ENCODE measurements around the gene CHAF1B.
"Not testable (repeated sequence)": the region's sequence is repeated elsewhere in the genome, so short reads cannot be mapped to it uniquely, and the experiment has no call there.

The CHAF1B gene

DNA sequence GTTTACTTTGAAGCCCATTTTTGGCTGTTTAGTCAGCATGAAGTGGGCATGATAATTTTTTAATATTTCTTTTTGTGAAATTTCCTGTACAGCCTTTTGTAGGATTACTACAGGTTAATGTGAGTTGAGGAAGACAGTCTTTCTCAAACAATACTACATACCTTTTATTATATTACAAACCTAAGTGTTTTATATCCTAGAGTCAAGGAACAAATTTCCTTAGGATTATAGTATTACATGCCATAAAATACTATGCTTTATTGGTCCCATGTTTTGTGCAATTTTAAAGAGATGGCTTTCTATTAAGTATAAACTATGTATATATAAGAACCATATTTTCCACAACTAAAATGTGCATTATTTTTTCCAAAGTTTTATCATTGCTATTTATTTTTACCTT is 9.2 kb upstream of the CHAF1B start:
- DNase-seq (ENCODE audit: low read depth) = no peak
- TF ChIP-seq CTCF (IDR thresholded peaks at IDR 0.05; ENCODE audit: low read length, missing control alignments) = no peak
- no peak overlapping the region for H3K4me3 ChIP-seq (replicated peaks; ENCODE audit: low read depth, low read length)

- H3K4me3 ChIP-seq (replicated peaks; ENCODE audit: low read depth, low read length) = no peak overlapping the region
- DNase-seq (ENCODE audit: low read depth) = no peak
- TF ChIP-seq CTCF (IDR thresholded peaks at IDR 0.05; ENCODE audit: low read length, missing control alignments) = no peak
These were observed 7.8 kb upstream of the CHAF1B start for GRCh38 chr21:36377391-36377842.

GRCh38 chr21:36379251-36379650 is 5.9 kb upstream of the CHAF1B start:
- H3K4me3 ChIP-seq (replicated peaks; ENCODE audit: low read depth, low read length) = no peak overlapping the region
- TF ChIP-seq CTCF (IDR thresholded peaks at IDR 0.05; ENCODE audit: low read length, missing control alignments) = no peak
- DNase-seq (ENCODE audit: low read depth) = no peak

DNA sequence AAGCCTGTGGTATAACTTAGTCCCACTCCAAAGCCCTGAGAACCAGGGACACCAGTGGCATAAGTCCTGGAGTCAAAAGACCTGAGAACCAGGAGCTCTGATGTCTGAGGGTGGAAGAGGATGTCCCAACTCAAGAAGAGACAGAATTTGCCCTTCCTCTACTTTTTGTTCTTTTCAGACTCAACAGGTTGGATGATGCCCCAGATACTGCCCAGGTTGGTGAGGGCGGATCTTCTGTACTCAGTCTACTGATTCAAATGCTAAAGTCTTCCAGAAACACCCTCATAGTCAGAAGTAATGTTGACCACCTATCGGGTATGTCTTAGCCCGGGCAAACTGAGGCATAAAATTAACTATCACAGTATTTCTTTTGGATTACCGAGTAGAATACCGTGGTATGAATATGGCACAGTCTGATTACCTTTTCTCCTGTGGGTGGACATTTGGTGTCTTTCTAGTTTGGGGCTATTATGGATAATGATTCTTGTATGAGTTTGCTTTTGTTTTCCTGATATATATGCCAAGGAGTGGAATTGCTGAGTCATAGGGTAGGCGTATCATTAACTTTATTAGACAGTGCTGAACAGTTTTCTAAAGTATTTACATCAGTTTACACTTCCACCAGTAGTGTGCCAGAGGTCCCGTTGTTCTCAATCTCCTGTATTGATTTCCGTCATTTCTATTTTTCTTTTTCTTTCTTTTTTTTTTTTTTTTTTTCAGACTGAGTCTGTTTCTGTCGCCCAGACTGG is 3.2 kb upstream of the CHAF1B start:
- DNase-seq (ENCODE audit: low read depth) = no peak
- no peak for TF ChIP-seq CTCF (IDR thresholded peaks at IDR 0.05; ENCODE audit: low read length, missing control alignments)
- no peak overlapping the region for H3K4me3 ChIP-seq (replicated peaks; ENCODE audit: low read depth, low read length)

DNA sequence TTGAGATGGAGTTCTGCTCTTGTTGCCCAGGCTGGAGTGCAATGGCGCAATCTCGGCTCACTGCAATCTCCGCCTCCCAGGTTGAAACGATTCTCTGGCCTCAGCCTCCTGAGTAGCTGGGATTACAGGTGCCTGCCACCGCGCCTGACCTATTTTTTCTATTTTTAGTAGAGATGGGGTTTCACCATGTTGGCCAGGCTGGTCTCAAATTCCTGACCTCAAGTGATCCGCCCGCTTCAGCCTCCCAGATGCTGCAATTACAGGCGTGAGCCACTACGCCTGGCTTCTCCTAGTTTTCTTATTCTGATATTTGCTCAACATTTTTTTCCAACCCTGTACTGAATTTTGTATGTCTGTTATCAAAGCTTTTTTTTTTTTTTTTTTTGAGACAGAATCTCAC is 2.5 kb upstream of the CHAF1B start:
- H3K4me3 ChIP-seq (replicated peaks; ENCODE audit: low read depth, low read length); DNase-seq (ENCODE audit: low read depth): not testable (repeated sequence)

GRCh38 chr21:36384885-36385232 is 333 bp upstream of the CHAF1B start:
- no peak for DNase-seq (ENCODE audit: low read depth)
- H3K4me3 ChIP-seq (replicated peaks; ENCODE audit: low read depth, low read length) = peak overlapping the region; percentile 60
- no peak for TF ChIP-seq CTCF (IDR thresholded peaks at IDR 0.05; ENCODE audit: low read length, missing control alignments)

GRCh38 chr21:36386031-36386642 is 945 bp downstream of the CHAF1B start:
- DNase-seq (ENCODE audit: low read depth) = no peak
- peak overlapping the region; percentile 60 for H3K4me3 ChIP-seq (replicated peaks; ENCODE audit: low read depth, low read length)
- no peak for TF ChIP-seq CTCF (IDR thresholded peaks at IDR 0.05; ENCODE audit: low read length, missing control alignments)
